Prostate gland (tissue), 2 donors: ENCODE results near the gene PTPRM.

Experiments used
- POLR2A ChIP-seq: fragments of 450-650 bp; IDR thresholded peaks from one replicate; pipeline ENCODE4 v1.6.1; 2016; ENCODE audit warnings: antibody characterized with exemption, mild to moderate bottlenecking
- TF ChIP-seq, protein P1 (sequence below), 4 experiments: fragments of 200-600 bp in 2 of 4; fragments of 450-650 bp in 2 of 4; sonication (generic) in 2 of 4; IDR thresholded peaks; 1 replicate in 3 of 4; 2 replicates in 1 of 4; pipeline ENCODE4 v1.5.1; 2016 to 2019; ENCODE audit warnings: antibody characterized with exemption in 4 of 4, mild to moderate bottlenecking in 2 of 4, moderate library complexity in 2 of 4

DNA sequence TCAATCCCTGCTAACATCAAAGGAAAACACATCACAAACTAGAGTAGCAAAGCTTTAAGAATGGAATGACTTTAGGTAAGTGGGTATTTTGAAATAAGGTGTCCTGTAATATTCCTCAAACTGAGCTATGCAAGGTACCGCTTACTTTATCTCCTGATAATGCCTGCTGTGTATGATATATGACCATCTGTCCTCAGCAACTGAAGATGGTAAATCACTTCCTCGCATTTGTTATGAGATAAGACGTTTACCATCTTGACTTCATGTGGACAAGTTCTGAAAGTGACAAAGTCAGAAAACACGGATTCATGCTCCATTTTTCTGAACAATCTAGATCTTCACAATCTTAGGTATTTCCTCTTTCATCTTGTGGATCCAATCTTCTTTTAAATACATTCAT is 49.3 kb upstream of the PTPRM start:
- TF ChIP-seq, protein P1, sequence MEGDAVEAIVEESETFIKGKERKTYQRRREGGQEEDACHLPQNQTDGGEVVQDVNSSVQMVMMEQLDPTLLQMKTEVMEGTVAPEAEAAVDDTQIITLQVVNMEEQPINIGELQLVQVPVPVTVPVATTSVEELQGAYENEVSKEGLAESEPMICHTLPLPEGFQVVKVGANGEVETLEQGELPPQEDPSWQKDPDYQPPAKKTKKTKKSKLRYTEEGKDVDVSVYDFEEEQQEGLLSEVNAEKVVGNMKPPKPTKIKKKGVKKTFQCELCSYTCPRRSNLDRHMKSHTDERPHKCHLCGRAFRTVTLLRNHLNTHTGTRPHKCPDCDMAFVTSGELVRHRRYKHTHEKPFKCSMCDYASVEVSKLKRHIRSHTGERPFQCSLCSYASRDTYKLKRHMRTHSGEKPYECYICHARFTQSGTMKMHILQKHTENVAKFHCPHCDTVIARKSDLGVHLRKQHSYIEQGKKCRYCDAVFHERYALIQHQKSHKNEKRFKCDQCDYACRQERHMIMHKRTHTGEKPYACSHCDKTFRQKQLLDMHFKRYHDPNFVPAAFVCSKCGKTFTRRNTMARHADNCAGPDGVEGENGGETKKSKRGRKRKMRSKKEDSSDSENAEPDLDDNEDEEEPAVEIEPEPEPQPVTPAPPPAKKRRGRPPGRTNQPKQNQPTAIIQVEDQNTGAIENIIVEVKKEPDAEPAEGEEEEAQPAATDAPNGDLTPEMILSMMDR (IDR thresholded peaks at IDR 0.05) = no peak
- no peak for TF ChIP-seq POLR2A
